G401 (cell line): ENCODE data around the gene MRPS9. TPM values are rescaled to one million over a fixed set of nuclear protein-coding genes. Genes with fewer than 3 reads are reported as not detected.
A peak's percentile ranks its signal among the peaks of the same experiment; 100 is the strongest.

Source experiments
- DNase-seq: peaks from one replicate; pipeline ENCODE4 v3.0.0-alpha.2; 2015; ENCODE audit warnings: low spot score
- in situ Hi-C: cut with HindIII; loops from 2 replicates; pipeline ENCODE4 v1.10.0; 2016; ENCODE audit warnings: low sequenced_read_pairs, mixed read lengths
- total RNA-seq: library from RNA; depleted of rRNA; stranded (reverse); fragments of >200 nt; shearing (Covaris generic); gene quantifications from 2 replicates; pipeline ENCODE4 v1.2.3, GENCODE V29; 2014

MRPS9 gene
- total RNA-seq, 1 experiment from 2014 or later = 58.2 TPM

GRCh38 chr2:105113616-105114291 lies 75.9 kb downstream of the MRPS9 start:
- in situ Hi-C loops = no loop called here
- no peak for DNase-seq

- peak; percentile 76 for DNase-seq
- in situ Hi-C loops = no loop called here
Observed at GRCh38 chr2:105114551-105114950, 76.7 kb downstream of the MRPS9 start.

- in situ Hi-C loops = no loop called here
- DNase-seq = no peak
Observed at GRCh38 chr2:105116348-105116747, 78.5 kb downstream of the MRPS9 start.

DNA sequence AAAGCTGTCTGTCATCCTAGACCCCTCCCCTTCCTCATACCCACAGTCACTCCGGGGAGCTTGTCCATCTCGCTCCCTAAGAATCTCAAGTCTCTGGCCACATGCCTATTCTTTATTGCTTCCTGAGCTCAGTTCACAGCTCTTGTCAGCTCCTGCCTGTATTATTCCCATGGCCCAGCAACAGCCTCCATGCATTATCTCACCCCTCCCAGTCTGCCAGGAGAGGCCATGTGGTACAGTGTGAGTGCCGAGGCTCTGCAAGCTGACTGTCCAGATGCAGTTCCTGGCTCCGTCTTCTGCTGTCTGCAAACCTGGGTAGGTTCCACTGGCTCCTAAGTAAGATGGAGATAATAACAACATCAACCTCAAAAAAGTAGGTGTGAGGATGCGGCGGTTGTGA lies 79.7 kb downstream of the MRPS9 start:
- no peak for DNase-seq
- in situ Hi-C loops = no loop called here

DNA sequence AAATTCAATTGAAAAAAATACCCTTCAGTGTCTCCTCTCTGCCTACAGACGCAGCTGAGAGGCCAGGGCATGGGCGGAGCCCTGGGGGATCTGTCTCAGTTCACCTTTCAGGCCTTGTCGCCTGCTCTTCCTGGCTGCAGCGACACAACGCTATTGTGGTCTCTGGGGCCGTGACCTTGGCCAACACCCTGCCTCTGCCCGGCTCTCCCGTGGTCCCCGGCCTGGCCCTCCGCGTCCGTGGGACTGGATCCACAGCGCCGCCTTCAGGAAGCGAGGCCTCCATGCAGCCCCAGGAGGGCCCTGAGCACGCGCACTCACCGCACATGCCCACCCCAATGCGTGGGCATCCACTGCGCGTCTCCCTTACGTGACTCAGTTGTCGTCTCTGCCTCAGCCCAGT lies 81.1 kb downstream of the MRPS9 start:
- DNase-seq = no peak
- in situ Hi-C loops = no loop called here

DNA sequence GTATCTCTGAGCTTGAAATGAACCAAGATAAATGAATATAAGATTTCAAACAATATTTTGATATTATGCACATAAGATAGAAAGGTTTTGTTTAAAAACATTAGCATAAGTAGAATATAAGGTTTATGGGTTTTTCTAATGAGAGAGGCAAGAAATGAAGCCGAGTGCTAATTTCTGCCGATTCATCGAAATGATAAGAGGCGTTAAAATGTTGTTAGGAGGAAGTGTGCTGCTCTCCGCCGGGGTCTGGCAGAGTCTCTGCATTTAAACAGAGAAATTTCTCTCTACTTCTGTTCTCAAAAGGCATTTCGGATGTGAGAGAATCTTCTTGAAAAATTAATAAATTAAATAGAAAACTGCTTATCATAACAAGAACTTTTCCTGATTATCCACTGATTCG lies 83.6 kb downstream of the MRPS9 start:
- no peak for DNase-seq
- in situ Hi-C loops = no loop called here

- in situ Hi-C loops = no loop called here
- DNase-seq = no peak
Observed at GRCh38 chr2:105125428-105125827, 87.6 kb downstream of the MRPS9 start.

DNA sequence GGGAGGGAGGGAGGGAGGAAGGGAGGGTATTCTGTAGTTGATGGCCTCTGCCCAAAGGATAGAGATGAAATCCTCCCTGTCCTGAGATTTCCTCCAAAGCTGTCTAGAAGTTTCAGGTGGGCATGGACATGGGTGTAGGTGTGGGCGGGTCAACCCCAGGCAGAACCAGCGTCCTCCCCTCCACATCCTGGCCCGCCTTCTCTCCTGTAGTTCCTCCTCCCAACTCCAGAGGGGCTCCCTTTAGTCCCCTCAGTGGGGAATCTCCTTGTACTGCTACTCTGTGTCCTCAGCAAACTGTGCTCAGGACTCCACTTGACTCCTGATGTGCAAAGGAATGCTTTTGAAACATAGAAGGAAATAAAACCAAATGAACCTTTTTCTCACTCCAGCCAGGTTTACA lies 88.1 kb downstream of the MRPS9 start:
- no peak for DNase-seq
- in situ Hi-C loops = no loop called here

DNA sequence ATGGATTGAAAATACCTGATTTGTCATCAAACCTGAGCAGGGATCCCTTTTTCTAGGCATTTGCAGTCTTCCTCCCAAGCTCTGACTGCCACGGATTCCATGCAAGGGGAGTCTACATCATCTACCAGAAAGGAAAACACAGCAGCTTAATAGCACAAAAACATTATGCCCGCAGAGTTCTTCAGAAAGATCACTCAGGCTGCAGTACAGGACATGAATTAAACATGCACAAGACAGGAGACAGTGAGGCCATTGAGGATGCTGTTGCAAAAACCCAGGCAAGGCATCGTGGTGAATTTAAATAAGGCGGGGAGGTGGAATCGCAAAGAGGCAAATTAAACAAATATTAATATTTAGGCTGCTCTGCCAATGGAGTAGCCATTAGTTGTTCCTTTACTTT lies 88.5 kb downstream of the MRPS9 start:
- in situ Hi-C loops = no loop called here
- no peak for DNase-seq

- in situ Hi-C loops = no loop called here
- no peak for DNase-seq
Observed at GRCh38 chr2:105127289-105127915, 89.5 kb downstream of the MRPS9 start.

DNA sequence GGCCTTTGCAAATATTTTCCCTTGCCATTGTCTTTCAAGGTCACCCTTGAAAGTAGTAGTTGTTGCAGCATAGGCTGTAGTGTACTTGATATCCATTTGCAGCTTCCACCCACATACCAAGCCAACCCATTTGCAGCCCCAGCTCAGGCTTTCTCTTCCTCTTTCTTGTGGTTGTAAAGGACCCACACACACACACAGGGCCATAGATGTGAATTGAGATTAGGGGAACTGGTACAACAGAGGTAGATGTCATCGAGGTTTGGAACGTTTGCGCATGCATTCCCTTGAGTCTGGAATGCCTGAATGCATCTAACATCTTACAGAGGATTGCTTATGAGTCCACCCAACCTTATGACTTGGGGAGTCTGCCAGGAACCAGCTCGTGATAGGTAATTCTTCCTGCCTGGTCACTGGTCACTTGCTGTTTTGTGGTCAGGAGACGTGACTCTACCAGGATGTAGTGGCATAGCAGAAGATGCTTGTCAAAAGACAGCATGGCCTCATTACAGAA lies 91.9 kb downstream of the MRPS9 start:
- DNase-seq = no peak
- in situ Hi-C loops = loop anchor here (5.0 kb wide), 1 partner anchor 73 kb away; no protein-coding TSS in a partner anchor

GRCh38 chr2:105130546-105130945 lies 92.7 kb downstream of the MRPS9 start:
- in situ Hi-C loops = loop anchor here (5.0 kb wide), 1 partner anchor 72 kb away; no protein-coding TSS in a partner anchor
- no peak for DNase-seq

GRCh38 chr2:105134081-105134480 lies 96.2 kb downstream of the MRPS9 start:
- in situ Hi-C loops = loop anchor here (5.0 kb wide), 1 partner anchor 68 kb away; no protein-coding TSS in a partner anchor
- DNase-seq = no peak

- in situ Hi-C loops = no loop called here
- no peak for DNase-seq
Observed at GRCh38 chr2:105135436-105135835, 97.6 kb downstream of the MRPS9 start.

DNA sequence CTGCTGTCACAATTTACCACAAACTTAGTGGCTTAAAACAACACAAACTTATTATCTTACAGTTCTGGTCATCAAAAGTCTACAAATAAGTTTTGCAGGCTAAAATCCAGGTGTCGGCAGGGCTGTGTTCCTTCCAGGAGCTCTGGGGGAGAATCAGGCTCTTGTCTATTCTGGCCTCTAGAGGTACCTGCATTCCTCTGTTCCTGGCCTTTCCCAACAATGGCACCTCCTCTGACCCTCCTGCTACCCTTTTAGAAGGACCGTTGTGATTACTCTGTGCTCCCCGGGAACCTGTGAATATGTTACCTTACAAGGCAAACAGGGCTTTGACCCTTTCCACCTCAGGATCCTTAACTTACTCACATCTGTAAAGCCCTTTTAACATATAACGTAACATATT lies 98.5 kb downstream of the MRPS9 start:
- in situ Hi-C loops = no loop called here
- no peak for DNase-seq

DNA sequence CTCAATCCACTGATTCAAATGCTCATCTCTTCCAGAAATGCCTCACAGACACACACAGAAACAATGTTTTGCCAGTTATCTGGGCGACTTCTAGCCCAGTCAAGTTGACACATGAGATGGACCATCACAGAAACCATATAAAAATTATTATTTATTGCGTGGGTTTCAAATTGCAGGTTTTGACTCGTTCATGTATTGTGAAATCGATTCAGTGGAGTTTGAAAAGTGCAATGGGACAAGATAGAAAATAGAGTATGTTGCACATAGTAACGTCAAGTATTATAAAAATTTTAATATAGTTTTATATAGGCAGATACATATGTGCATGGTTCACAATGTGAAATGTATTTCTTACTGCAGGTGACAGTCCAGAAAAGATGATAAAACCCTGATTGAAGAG lies 100.8 kb downstream of the MRPS9 start:
- in situ Hi-C loops = no loop called here
- no peak for DNase-seq

DNA sequence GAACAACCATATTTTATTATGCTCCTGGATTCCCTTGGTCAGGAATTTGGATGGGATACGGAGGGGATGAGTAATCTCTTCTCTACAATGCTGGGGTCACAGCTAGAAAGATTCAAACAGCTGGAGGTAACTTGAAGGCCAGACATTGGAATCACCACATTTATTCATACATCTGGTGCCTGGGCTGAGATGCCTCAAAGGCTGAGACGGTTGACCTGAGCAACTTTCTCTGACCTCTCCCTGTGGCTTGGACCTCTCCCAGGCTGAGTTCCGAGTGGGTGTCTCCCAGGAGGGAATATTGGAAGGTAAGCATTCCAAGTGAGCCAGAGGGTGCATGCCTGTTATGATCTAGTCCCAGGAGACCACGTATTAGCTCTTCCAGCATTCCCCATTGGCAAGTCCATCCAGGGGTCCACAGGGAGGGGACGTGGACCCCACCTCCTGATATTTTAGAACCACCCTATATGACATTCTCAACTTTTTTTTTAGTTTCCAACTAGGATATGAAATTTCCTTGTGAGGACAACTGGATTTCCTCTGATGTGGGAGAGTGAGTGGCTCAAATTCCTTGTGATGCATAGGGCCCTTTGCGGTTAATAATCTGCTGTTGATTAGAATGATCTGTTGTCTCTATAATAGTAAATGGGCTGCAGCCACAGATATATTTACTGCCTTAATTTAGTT lies 101.8 kb downstream of the MRPS9 start:
- DNase-seq = no peak
- in situ Hi-C loops = no loop called here

DNA sequence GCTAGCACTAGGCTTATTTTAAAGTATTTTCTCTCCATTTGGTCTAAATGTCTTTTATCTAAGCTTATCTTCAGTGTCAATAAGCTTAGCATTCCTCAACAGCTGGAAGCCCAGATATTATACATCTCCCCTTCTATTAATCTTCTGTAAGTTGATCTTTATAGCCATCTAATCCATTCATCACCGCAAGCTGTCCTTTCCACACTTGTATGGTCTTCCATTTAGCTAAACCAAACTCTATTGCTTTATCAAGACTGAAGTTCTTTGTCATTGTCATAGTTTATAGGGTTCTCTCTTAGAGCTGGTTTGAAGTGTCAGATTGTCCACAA lies 102.3 kb downstream of the MRPS9 start:
- in situ Hi-C loops = no loop called here
- no peak for DNase-seq

DNA sequence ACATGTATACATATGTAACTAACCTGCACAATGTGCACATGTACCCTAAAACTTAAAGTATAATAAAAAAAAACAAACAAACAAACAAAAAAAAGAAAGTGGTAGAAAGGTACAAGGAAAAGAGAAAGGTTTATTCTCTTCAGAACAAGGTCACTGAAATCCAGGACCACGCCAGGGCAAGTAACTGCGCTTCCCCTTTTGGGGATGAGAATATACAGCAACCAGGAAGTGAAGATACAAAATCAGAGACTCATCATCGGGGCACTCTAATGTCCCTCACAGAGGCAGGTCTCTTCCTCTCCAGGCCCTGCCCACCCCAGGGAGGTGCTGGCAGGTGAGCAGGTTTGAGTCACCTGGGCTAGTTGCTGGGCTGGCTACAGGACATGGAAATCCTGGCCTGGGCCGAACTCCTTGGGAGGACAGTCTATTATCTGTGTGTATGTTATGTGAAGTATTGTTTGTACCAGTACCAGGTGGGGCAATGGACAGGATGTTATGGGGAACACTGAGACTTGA lies 103.3 kb downstream of the MRPS9 start:
- in situ Hi-C loops = no loop called here
- no peak for DNase-seq

- in situ Hi-C loops = no loop called here
- no peak for DNase-seq
Observed at GRCh38 chr2:105142239-105142638, 104.4 kb downstream of the MRPS9 start.
